ENCODE measurements around the gene SETSIP. TPM values are rescaled to one million over a fixed set of nuclear protein-coding genes. Genes with fewer than 3 reads are reported as not detected.
A peak's percentile ranks its signal among the peaks of the same experiment; 100 is the strongest.
"Not testable (repeated sequence)": the region's sequence is repeated elsewhere in the genome, so short reads cannot be mapped to it uniquely, and the experiment has no call there.

SETSIP gene, protein sequence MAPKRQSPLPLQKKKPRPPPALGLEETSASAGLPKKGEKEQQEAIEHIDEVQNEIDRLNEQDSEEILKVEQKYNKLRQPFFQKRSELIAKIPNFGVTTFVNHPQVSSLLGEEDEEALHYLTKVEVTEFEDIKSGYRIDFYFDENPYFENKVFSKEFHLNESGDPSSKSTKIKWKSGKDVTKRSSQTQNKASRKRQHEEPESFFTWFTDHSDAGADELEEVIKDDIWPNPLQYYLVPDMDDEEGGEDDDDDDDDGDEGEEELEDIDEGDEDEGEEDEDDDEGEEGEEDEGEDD
- not detected in 2 replicates for total RNA-seq

DNA sequence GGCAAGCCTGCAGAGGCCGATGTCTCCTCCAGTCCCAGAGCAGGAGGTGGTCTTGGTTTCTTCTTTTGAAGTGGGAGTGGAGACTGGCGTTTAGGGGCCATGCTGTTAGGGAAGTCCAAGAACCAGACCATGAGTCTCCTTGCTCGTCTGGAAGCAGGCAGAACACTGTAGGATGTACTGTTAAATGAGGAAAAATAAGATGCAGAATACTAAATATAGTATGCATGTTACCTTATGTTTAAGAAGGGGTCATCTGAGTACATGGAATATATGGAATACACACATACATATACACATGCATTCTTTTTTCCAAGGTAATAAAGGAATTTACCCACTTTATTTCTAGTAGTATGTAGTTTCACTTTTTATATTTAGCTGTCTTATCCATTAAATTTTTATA, at the start of gene SETSIP:
TSS of gene SETSIP (minus strand) at position 101 of the 400 bp plus-strand sequence. CDS start at position 101, 0 bp downstream.
- DNase-seq = no peak

DNA sequence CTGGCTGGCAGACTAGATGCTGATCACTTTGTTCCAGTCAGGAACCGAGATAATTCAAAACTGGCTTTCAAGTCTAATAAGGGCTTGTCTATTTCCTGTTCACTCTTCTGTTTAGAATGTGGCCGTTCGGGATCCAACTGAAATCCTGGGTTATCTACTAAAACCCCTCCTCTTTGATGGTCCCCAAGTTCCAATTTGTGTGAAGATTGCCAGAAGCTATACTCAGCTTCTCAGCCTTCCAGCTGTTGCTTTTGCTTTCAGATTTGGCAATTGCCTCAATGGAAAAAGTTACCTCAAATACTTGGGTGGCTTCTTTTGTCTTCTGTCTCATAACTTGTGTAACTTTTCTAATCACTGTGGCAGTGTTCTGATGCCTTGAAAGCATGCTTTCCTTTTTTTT, 48.7 kb upstream of the SETSIP start:
- DNase-seq = peak; percentile 12

DNA sequence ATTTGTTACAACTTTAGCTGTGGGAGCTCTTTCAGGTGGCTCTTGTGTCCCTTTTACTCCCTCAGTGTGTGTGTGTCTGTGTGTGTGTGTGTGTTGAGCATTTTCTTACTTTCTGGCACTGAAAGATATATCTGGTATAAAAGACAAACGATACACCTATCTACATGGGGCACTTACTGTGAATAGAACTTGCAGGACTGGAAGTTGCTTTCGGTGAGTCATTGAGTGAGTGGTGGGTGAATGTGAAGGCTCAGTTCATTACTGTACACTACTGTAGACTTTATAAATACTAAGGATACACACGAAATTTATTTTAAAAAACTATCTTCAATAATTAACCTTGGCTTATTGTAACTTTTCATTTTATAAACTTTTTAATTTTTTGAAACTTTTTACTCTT, 43.6 kb upstream of the SETSIP start:
- DNase-seq = no peak

DNA sequence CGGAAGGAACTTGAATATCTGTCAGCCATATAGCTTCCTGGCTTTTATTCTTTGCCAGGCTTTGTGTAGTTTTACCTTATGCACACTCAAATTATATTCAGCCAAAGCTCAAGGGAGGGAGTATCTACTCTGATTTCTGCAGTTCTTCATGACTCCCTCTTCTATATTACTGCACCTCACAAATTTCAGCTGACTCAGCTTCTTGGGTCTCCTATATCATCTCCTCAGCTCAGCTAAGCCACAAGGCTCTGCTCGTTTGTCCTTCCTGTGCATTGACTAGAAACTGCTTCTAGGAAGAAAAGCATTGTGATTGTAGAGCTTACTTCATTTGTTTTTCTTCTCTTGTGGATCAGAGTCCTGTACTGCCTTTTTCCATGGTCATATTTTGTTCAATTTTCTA, 42.3 kb upstream of the SETSIP start:
- peak; percentile 7 for DNase-seq

DNA sequence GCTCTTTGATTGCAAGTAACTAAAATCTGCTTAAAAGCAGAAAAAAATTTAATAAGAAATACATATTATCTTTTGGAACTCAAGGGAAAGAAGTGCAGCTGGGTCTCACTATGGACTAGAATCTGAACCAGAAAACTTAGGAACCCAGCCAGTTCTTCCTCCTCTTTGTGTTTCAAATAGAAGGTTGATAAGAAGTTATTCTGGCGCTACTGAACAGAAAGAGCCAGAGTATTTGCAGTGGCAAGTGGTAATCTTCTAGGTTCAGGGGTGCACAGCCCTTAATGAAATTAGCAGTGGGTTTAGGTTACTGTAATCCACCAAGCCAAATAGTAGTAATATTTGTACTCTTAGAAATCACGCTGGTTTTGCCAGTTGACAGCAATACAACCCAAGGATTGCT, 33.4 kb upstream of the SETSIP start:
- no peak for DNase-seq

DNA sequence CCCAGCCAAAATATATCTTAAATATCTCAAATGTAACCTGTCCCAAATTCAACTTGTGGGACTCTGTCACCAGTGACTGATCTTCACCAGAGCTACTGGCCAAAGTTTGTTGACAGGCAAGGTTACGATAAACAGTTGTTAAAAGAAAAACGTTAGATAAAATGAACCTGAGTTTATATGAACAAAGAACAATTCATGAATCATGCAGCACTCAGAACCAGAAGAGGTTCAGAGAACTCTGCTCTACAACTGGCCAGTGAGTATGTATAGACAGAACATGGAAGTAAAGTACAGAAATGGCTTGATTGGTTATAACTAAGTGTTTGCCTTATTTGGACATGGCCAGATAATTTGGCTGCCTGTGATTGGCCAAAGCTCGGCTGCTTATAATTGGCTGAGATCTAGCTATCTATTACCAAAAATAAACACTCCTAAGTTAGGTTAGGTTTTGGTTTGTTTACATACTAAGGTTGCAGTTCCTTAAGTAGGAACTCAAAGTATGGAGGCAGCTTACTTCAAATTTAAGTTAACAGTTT, 30.4 kb upstream of the SETSIP start:
- no peak for DNase-seq

DNA sequence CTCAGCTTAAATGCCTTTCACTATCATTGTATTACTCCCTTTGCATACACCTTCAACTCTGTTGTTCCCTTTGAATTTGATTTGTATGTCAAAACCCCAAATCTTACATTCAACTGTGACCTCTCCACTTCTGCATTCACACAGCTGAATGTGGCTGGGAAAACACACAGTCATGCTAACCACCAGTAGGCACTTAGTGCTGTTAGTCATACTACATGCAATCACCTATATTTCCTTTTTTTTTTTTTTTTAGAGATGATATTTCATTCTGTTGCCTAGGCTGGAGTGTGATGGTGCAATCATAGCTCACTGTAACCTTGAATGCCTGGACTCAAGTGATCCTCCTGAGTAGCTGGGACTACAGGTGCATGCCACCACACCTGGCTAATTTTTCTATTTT, 21.1 kb upstream of the SETSIP start:
- no peak for DNase-seq

DNA sequence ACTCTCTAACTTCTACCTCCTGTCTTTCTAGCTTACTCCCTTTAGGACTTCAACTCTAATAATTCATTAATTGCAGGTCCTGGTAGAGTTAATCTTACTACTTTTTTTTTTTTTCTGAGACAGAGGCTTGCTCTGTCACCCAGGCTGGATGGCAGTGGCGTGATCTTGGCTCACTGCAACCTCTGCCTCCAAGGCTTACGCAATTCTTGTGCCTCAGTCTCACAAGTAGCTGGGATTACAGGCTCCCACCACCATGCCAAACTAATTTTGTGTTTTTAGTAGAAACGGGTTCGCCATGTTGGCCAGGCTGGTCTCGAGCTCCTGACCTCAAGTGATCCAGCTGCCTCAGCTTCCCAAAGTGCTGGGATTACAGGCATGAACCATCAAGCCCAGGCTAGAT, 20.7 kb upstream of the SETSIP start:
- no peak for DNase-seq

DNA sequence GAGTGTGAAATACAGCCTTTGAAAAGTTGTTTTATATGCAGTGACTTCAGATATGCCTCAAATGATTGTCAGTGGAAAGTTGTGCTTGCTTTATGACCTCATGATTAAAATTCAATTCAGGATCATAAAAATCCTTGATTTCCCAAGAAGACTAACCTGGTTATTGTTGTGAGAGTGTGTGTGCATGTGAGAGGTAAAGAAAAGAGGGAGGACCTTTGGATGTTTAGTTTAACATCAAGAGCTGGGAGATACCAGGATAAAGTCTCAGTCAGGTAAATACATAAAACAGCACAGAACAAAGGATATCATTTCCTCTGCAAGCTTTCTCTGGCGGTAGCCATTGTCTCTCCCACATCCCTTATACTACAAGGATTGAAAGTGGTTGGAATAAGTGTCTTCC, 19.4 kb upstream of the SETSIP start:
- DNase-seq = no peak

DNA sequence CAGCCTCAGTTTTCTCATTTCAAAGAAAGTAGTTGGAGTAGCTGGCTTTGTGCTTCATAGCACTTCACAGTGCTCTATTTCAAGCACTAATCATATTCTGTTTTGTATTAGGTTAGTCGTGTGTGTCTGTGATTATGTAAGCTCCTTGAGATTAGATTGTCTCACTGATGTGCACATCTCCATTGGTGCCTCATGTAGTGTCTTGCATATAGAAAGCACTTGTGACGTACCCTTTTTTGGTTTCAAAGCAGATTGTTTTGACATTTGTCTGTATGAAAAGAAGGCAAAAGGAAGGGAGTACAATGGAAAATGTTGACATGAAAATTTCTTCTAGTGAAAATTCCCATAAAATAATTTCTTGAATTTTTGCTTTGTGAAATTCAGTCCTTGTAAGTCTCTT, 18.9 kb upstream of the SETSIP start:
- no peak for DNase-seq

DNA sequence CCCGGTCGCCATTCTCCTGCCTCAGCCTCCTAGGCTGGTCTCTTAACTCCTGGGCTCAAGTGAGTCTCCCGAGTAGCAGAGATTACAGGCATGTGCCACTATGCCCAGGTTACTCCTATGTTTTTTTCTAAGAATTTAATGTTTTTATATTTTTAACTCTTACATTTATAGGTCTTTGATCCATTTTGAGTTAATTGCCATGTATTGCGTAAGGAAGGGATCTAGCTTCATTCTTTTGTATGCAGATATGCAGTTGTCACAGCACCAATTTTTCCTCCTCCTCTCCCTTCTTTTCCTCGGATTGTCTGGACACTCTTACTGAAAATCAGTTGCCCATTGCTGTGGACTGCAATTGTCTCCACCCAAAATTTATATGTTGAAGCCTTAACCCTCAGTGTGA, 16.4 kb upstream of the SETSIP start:
- DNase-seq = no peak

DNA sequence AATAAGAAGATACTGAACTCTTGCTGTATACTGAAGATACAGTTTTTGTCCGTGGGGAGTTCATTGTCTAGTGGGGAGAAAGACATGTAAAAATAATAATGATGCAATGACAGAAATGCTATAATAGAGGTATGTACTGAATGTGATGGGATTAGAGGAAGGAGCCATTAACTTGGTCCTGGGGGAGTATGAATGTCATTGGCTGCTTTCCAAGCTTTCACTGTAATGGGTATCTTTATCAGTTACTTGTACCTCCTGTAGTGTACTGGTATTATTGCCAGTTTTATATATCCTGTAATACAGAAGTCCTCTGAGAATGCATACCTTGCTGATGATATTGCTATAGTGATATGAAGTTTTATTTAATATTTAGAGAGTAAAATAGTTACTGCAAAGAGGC, 12.3 kb upstream of the SETSIP start:
- no peak for DNase-seq

DNA sequence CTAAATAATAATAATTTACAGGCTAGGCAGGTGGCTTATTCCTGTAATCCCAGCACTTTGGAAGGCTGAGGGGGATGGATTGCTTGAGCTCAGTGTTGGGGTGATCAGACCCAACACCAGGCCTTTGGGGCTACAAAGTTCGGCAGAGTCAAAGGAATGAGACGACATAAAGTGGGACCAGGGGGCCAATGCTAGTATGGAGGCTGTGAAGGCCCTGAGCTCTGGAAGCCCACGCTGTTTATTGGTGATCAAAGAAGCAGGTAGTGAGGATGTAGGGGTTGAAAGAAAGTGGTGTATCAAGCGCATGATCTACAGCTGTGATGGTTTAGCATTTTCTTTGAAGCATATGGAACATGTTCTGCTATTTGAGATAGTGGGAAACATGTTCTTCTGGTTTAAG, 10.5 kb upstream of the SETSIP start:
- peak; percentile 4 for DNase-seq

DNA sequence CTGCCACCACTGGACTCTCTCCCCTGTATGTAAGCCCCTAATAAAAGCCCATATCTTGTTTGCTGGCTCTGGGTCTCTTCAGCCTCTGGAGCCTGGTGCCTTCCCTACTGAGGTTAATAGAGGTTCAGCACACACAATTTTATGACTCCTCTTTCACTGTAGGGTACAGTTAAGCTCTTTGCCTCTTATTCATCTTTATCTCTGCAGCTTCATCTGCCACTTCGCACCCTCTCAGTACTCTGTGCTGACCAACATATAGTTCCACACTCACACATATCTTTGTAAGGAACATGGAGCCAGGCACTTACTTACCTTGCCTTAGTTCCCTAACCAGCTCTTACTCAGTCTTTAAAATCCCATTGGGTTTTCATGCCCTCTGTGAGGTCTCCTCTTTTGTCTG, 9.4 kb upstream of the SETSIP start:
- no peak for DNase-seq

DNA sequence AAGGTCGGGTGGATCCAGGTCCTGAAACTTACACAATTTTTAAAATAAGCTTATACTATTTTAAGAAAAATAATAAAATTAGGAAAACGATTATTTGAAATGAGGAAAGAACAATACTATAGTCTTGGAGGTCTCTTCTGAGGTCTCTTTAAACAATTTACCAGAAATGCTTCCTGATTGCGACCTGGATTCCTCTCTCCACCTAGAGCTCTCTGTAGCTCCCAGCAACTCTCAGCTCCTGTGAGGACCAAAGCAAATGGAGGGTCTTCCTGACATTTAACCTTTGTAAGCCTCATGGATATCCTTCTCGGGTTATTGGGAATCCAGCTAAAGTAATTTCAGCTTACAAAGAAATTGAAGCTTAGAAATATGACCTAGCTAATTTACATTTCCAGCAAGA, 5.8 kb upstream of the SETSIP start:
- no peak for DNase-seq

DNA sequence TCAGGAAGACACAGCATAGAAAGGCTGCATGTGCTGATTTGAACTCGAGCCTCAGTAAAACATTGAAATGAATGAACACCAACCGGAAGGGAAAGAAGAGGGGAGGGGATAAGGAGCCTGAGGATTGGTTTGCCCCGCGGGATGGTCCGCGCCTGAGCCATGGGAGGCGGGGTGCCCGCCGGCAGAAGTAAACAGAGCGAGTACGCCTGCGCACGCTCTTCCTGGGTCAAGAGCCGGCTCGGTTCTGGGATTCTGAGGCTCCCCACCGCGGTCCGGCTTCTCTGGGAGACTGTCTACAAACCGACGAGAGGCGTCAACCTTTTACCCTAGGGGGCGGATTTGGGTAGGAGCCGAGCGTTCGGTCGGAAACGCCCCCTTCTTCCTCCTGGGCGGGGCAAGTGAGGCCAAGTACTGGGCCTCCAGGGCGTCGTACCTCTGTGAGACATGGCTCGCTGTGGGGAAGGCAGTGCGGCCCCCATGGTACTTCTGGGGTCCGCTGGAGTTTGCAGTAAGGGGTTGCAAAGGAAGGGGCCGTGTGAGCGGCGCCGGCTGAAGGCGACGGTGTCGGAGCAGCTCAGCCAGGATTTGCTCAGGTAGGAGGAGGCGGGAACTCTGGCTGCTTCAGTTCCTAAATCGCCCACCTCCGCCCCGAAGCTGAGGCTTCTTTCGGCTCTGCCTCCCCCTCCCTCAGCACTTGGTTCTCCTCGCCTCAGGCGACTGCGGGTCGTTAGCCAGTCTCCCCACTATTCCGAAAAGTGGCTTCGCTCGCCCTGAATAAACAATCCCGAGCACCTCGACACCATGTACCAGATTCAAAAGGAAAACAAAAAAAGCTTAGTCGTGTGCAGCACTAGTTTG, 5.1 kb upstream of the SETSIP start, which contains the start of gene BTBD8:
TSS of gene BTBD8 (plus strand) at position 218 of the 858 bp plus-strand sequence. CDS start at position 445, 227 bp downstream.
- DNase-seq = peak; percentile 48

DNA sequence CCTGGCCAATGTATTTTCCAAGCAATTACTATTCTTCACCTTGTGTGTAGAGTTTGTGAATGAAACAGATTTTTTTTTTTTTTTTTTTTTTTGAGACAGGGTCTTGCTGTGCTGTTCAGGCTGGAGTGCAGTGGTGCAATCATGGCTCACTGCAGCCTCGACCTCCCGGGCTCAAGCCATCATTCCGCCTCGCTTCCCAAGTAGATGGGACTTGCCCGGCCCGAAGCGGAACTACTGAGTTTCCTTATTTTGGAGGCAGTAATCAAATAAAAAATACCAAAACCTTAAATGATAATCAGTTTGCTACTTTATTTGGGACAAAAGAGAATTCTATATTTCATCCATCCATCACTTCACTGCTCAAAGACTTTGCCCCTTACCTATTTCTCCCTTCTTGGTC, 4.2 kb upstream of the SETSIP start:
- DNase-seq = no peak

DNA sequence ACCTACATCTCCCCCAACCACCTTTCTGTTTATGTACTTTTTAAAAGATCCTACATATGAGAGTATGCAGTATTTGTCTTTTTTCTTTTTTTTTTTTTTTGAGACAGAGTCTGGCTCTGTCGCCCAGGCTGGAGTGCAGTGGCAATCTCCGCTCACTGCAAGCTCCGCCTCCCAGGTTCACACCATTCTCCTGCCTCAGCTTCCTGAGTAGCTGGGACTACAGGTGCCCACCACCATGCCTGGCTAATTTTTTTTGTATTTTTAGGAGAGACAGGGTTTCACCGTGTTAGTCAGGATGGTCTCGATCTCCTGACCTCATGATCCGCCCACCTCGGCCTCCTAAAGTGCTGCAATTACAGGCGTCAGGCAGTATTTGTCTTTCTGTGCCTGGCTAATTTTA, 2.9 kb upstream of the SETSIP start:
- not testable (repeated sequence) for DNase-seq

DNA sequence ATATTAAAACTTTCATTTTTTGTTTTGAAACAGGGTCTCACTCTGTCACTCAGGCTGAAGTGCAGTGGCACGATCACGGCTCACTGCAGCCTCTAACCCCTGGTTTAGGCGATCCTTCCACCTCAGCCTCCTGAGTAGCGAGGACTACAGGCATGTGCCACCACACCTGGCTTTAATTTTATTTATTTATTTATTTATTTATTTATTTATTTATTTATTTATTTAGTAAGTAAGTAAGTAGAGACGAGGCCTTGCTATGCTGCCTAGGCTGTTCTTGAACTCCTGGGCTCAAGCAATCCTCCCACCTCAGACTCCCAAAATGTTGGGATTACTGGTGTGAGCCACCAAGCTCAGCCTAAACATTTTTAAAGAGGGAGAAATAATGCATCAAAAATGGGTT, 1.2 kb upstream of the SETSIP start:
- no peak for DNase-seq

DNA sequence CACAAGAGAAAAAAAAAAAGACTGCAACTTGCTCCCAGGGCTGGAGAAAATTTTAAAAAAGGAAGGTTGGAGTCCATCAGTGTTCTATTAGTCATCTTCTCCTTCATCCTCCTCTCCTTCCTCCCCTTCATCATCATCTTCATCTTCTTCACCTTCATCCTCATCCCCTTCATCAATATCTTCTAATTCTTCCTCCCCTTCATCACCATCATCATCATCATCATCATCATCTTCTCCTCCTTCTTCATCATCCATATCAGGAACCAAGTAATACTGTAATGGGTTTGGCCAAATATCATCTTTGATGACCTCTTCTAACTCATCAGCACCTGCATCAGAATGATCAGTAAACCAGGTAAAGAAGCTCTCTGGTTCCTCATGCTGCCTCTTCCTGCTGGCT, 765 bp downstream of the SETSIP start:
- DNase-seq = not testable (repeated sequence)

DNA sequence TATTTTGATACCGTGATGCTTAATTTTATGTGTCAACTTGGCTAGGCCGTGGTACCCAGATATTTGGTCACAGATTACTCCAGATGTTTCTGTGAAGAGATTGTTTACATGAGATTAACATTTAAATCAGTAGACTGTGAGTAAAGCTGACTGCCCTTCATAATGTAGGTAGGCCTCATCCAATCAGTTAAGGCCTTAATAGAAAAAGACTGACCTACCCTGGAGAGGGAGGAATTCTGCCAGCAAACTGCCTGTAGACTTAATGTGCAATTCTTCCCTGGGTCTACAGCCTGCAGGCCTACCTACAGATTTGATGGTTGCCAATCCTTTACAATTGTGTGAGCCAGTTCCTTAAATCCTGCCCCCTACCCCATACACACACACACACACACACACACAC, 4.3 kb downstream of the SETSIP start:
- DNase-seq = no peak

DNA sequence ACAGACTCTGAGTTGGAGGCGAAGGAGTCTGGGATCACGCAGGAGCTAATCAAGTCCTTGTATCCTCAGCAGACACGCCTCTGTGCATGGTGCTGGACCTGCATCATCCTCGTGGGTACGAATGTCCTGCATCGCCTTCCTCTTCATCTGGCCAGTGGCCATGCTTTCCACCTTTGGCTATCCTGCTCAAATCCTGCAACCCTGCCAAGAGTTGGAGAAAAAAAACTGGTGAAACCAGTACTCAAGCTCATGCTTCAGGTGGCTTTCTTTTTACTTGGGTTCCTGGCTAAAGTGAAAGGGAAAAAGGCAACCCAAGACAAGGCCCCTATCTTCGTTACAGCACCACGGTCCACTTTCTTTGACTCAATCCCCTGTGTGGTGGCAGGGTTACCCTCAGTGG, 8.9 kb downstream of the SETSIP start:
- no peak for DNase-seq

DNA sequence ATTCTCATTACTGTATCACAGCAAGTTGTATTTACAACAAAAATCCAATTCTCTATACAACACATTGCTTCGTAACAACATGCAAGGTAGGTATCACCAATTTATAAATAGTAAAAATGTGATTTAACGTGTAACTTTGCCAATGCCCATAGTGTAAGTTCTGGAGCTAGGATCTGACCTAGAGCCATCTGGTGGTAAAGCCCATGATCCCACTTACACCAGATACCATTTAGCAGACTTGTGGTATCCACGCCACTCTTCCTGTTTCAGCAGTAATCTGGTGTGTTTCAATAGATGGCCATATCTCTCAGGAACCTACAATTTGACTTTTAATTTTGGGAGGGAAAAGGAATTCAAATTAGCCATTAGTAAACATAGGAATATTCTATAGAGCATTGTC, 10.2 kb downstream of the SETSIP start:
- peak; percentile 19 for DNase-seq

DNA sequence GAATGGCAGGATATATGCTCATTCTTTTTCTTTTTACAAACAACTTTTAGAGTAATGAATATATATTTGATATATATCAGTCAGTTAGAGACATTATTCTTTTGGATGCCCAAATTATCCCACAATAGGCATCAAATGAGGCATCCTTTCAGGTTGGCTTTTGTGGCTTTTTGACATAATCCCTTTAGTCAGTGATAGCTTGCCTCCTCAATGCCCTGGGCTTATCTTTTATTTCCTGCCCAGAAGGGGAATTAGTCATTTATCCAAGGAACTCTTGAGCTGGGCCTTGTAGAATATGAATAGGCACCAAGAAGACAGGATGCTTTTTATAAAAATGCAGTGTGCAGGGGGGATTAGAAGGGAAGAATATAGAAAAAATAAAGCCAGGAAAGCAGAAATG, 23.3 kb downstream of the SETSIP start:
- no peak for DNase-seq

All from dermis blood vessel endothelial cell (primary cell).